Sigmoid colon (tissue), 7 donors: ENCODE results near the gene TMEM203. TPM values are rescaled to one million over a fixed set of nuclear protein-coding genes. Genes with fewer than 3 reads are reported as not detected.

ENCODE experiments used
- DNase-seq: peaks from one replicate; pipeline ENCODE4 v3.0.0-alpha.2; 2019
- H3K27ac ChIP-seq, 4 donors: fragments of 200-600 bp; sonication (generic); one replicate each; pipeline ENCODE4 v1.5.1; 2016 to 2019; ENCODE audit warnings: mild to moderate bottlenecking in 1 of 4
- H3K27me3 ChIP-seq, 3 donors: fragments of 200-600 bp; sonication (generic); one replicate each; pipeline ENCODE4 v1.5.1; 2019; ENCODE audit warnings: mild to moderate bottlenecking in 1 of 3
- H3K36me3 ChIP-seq, 4 donors: fragments of 200-600 bp; sonication (generic); one replicate each; pipeline ENCODE4 v1.5.1; 2016 to 2019
- H3K4me1 ChIP-seq, 4 donors: fragments of 200-600 bp; sonication (generic); one replicate each; pipeline ENCODE4 v1.5.1; 2017 to 2019
- H3K4me3 ChIP-seq, 4 donors: fragments of 200-600 bp; sonication (generic); one replicate each; pipeline ENCODE4 v1.5.1; 2017 to 2019; ENCODE audit warnings: mild to moderate bottlenecking in 2 of 4, moderate library complexity in 1 of 4
- H3K9me3 ChIP-seq, 4 donors: fragments of 200-600 bp in 3 of 4; sonication (generic) in 3 of 4; one replicate each; pipeline versions ENCODE4 v1.5.1 to v1.6.1; 2013 to 2019
- CTCF ChIP-seq, 4 experiments: fragments of 450-650 bp in 3 of 4; fragments of 200-600 bp in 1 of 4; IDR thresholded peaks; one replicate each; pipeline ENCODE4 v1.5.1; 2016 to 2019; ENCODE audit warnings: antibody characterized with exemption in 4 of 4, mild to moderate bottlenecking in 3 of 4, moderate library complexity in 2 of 4
- EP300 ChIP-seq, 4 donors: sonication (generic); formaldehyde crosslinking; IDR thresholded peaks; one replicate each; pipeline ENCODE4 v1.6.1; 2017; ENCODE audit warnings: antibody characterized with exemption in 4 of 4
- POLR2A ChIP-seq, 2 donors: fragments of 450-650 bp; IDR thresholded peaks; one replicate each; pipeline ENCODE4 v1.6.1; 2016; ENCODE audit warnings: antibody characterized with exemption in 2 of 2, mild to moderate bottlenecking in 2 of 2, moderate library complexity in 2 of 2
- POLR2AphosphoS5 ChIP-seq, 4 donors: sonication (generic); formaldehyde crosslinking; IDR thresholded peaks; one replicate each; pipeline ENCODE4 v1.6.1; 2017; ENCODE audit warnings: antibody characterized with exemption in 4 of 4
- WGBS, 2 donors: extraction: QIAGEN DNeasy Blood & Tissue Kit; methylation state at CpG; one replicate each; pipeline ENCODE4 v1.1.7; 2013; 5-methylcytosine and 5-hydroxymethylcytosine counted together
- intact Hi-C: fragments of 100-400 bp; cut with DNase I; formaldehyde crosslinking; loops from one replicate; pipeline ENCODE4 v1.15.1; 2023
- polyA plus RNA-seq, 3 donors: library from polyadenylated mRNA; stranded (reverse); fragments of 200-250 nt; gene quantifications; one replicate each; pipeline ENCODE4 v1.2.3, GENCODE V29; 2013
- total RNA-seq, 4 donors: library from RNA; depleted of rRNA; stranded (reverse); fragments of >200 nt; gene quantifications; one replicate each; pipeline ENCODE4 v1.1.0, GENCODE V29; 2016
- donor health status: healthy with polysubstance abuse.
- donor health status: Bipolar disorder and iron deficiency.
- donor health status: healthy.

The TMEM203 gene
- total and polyA plus RNA-seq, 7 donors, result 24.8 to 42.0 (median 33.2) TPM

- peaks cover 0 to 11% (median 4%) of the 10 kb centered on the region in 4 donors for H3K4me1 ChIP-seq
- intact Hi-C loops, result no loop called here
- H3K36me3 ChIP-seq, result peaks cover 0 to 15% (median 0%) of the 10 kb centered on the region in 4 donors
- no peak overlapping the region for H3K4me3 ChIP-seq
- no peak overlapping the region for H3K27ac ChIP-seq
- 92 to 95% methylated on average over 30 of the region's 30 CpGs for WGBS, 2 donors
- TF ChIP-seq CTCF (IDR thresholded peaks at IDR 0.05) (no peak), POLR2A (IDR thresholded peaks at IDR 0.05) (no peak), EP300 (IDR thresholded peaks at IDR 0.05) (no peak), POLR2AphosphoS5 (IDR thresholded peaks at IDR 0.05) (no peak)
- no peaks in the 10 kb centered on the region for H3K27me3 ChIP-seq
- no peak for DNase-seq
- H3K9me3 ChIP-seq, result no peaks in the 10 kb centered on the region
These were observed 10.9 kb upstream of the TMEM203 start for GRCh38 chr9:137216188-137216965.

- Histone ChIP-seq H3K4me1 (peaks cover 0 to 5% (median 0%) of the 10 kb centered on the region in 4 donors), H3K4me3 (no peak overlapping the region), H3K27me3 (no peaks in the 10 kb centered on the region), H3K27ac (no peak overlapping the region), H3K9me3 (no peaks in the 10 kb centered on the region), H3K36me3 (peaks cover 0 to 15% (median 0%) of the 10 kb centered on the region in 4 donors)
- 93 to 96% methylated on average over 22 of the region's 22 CpGs for WGBS, 2 donors
- TF ChIP-seq CTCF (IDR thresholded peaks at IDR 0.05), result no peak
- no peak for TF ChIP-seq POLR2AphosphoS5 (IDR thresholded peaks at IDR 0.05)
- TF ChIP-seq POLR2A (IDR thresholded peaks at IDR 0.05), result no peak
- TF ChIP-seq EP300 (IDR thresholded peaks at IDR 0.05), result no peak
- intact Hi-C loops, result no loop called here
- DNase-seq, result no peak
These were observed 9.9 kb upstream of the TMEM203 start for GRCh38 chr9:137215196-137215986.

- Histone ChIP-seq H3K36me3 (peaks cover 0 to 16% (median 0%) of the 10 kb centered on the region in 4 donors), H3K9me3 (no peaks in the 10 kb centered on the region), H3K27ac (no peak overlapping the region), H3K27me3 (no peaks in the 10 kb centered on the region), H3K4me3 (no peak overlapping the region), H3K4me1 (peaks cover 0 to 5% (median 0%) of the 10 kb centered on the region in 4 donors)
- TF ChIP-seq POLR2A (IDR thresholded peaks at IDR 0.05) (no peak), EP300 (IDR thresholded peaks at IDR 0.05) (no peak), POLR2AphosphoS5 (IDR thresholded peaks at IDR 0.05) (no peak), CTCF (IDR thresholded peaks at IDR 0.05) (no peak)
- WGBS, 2 donors, result 95% methylated on average over 19 of the region's 19 CpGs
- intact Hi-C loops, result no loop called here
- DNase-seq, result no peak
These were observed 9.2 kb upstream of the TMEM203 start for GRCh38 chr9:137214620-137215019.

- H3K27ac ChIP-seq, result no peak overlapping the region
- H3K27me3 ChIP-seq, result no peaks in the 10 kb centered on the region
- H3K4me3 ChIP-seq, result no peak overlapping the region
- TF ChIP-seq EP300 (IDR thresholded peaks at IDR 0.05) (no peak), CTCF (IDR thresholded peaks at IDR 0.05) (no peak), POLR2AphosphoS5 (IDR thresholded peaks at IDR 0.05) (no peak), POLR2A (IDR thresholded peaks at IDR 0.05) (no peak)
- 88 to 93% methylated on average over 49 of the region's 49 CpGs for WGBS, 2 donors
- DNase-seq, result no peak
- H3K9me3 ChIP-seq, result no peaks in the 10 kb centered on the region
- H3K36me3 ChIP-seq, result peaks cover 0 to 20% (median 0%) of the 10 kb centered on the region in 4 donors
- H3K4me1 ChIP-seq, result peaks cover 0 to 5% (median 0%) of the 10 kb centered on the region in 4 donors
- intact Hi-C loops, result no loop called here
These were observed 8.0 kb upstream of the TMEM203 start for GRCh38 chr9:137213160-137214060.
